T-helper 2 cell treated with Interferon-gamma antibody and Interleukin-4, amounts not matched to agents 100 ng/mL and 5 ng/mL, for 36 hours (primary cell): ENCODE data around the gene DRGX. TPM values are rescaled to one million over a fixed set of nuclear protein-coding genes. Genes with fewer than 3 reads are reported as not detected.

ENCODE experiments used
- intact Hi-C: fragments of 100-400 bp; cut with micrococcal nuclease; formaldehyde crosslinking; loops from one replicate; pipeline ENCODE4 v1.15.1; 2023
- total RNA-seq: library from RNA; stranded (reverse); gene quantifications from 2 replicates; pipeline ENCODE4 v1.2.3, GENCODE V29; 2022

DRGX gene
- total RNA-seq, 1 donor from 2014 or later: not detected

- intact Hi-C loops: no loop called here
Measured at GRCh38 chr10:49348593-49348992, 47.3 kb downstream of the DRGX start.

- intact Hi-C loops: no loop called here
Measured at GRCh38 chr10:49347827-49348226, 48.1 kb downstream of the DRGX start.

GRCh38 chr10:49347342-49347741, 48.5 kb downstream of the DRGX start:
- intact Hi-C loops: no loop called here

DNA sequence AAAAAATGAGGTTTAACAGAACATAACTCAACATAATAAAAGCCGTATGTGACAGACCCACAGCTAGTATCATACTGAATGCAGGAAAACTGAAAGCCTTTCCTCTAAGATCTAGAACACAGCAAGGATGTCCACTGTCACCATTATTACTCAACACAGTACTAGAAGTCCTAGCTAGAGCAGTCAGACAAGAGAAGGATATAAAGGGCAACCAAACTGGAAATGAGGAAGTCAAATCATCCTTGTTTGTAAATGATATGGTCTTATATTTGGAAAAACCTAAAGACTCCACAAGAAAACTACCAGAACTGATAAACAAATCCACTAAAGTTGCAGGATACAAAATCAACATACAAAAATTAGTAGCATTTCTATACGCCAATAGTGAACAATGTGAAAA, 51.0 kb downstream of the DRGX start:
- intact Hi-C loops: no loop called here

- intact Hi-C loops: no loop called here
Measured at GRCh38 chr10:49338604-49339003, 57.3 kb downstream of the DRGX start.

GRCh38 chr10:49335364-49335972, 60.4 kb downstream of the DRGX start:
- intact Hi-C loops: no loop called here

DNA sequence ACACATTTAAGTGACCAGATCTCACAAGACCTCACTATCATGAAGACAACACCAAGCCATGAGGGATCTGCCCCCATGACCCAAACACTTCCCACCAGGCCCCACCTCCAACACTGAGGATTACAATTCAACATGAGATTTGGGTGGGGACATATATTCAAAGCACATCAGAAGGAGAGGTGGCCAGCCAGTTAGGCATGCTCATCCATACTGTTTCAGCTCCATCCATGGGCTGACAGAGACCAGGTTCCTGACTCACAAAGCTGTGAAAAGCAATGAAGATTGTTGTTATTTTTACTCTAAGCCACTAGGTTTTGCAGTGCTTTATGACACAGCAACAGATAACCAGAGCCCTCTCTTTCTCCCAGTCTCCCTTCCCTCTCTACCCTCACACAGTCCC, 60.9 kb downstream of the DRGX start:
- intact Hi-C loops: no loop called here

DNA sequence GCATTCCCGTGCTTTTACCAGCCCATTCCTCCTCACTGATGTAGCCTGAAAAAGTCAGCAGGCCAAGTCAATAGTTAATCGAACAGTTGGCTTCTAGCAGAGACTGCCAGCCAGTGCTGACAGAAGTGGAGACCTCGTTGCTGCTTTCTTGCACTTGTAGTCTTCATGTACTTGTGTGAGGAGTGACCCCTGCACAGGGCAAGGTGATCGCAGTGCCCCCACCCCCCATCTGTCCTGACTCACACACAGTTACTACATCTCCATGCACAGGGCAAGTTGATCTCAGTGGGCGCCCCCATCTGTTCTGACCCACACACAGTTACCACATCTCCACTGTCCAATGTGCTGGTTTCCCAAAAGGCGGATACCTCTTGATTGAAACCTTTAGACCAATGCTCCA, 62.7 kb downstream of the DRGX start:
- intact Hi-C loops: no loop called here

GRCh38 chr10:49332768-49333167, 63.1 kb downstream of the DRGX start:
- intact Hi-C loops: no loop called here

GRCh38 chr10:49332333-49332732, 63.6 kb downstream of the DRGX start:
- intact Hi-C loops: no loop called here

GRCh38 chr10:49331431-49331830, 64.5 kb downstream of the DRGX start:
- intact Hi-C loops: no loop called here

- intact Hi-C loops: no loop called here
Measured at GRCh38 chr10:49330127-49330665, 65.7 kb downstream of the DRGX start.

- intact Hi-C loops: no loop called here
Measured at GRCh38 chr10:49329146-49329505, 66.8 kb downstream of the DRGX start.

DNA sequence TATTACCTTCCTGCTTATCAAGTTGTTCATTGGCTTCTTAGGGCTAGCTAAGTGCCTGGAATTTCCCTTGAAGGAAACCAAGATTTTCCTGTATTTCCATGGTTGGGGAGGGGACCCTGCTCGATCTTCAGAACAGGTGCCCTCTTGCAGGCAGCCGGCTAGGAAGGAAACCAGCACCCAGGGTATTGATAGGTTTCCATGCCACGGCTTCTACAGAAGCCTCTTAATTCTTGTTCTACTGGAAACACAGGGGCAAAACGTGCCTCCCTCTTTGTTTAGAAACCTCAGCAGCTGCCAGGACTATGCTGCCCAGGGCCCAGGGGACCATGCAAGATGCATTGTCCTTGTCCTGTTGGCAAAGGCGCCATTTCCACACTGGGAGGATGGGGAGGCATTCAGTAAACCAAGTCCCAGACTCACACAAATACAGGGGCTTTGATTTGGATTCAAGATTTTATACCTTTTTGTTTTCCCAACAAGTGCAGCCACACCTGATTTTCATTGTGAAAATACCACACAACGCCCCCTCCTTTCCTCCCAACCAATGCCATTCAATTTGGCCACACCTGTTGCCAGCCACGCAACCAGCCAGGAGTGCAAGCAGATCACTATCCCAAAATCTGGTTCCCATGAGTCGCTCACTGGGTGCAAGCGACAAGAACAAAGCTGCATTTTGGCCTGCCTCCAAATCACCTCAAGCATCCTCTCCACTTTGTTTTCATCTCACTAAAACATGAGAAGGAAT, 67.3 kb downstream of the DRGX start:
- intact Hi-C loops: no loop called here

DNA sequence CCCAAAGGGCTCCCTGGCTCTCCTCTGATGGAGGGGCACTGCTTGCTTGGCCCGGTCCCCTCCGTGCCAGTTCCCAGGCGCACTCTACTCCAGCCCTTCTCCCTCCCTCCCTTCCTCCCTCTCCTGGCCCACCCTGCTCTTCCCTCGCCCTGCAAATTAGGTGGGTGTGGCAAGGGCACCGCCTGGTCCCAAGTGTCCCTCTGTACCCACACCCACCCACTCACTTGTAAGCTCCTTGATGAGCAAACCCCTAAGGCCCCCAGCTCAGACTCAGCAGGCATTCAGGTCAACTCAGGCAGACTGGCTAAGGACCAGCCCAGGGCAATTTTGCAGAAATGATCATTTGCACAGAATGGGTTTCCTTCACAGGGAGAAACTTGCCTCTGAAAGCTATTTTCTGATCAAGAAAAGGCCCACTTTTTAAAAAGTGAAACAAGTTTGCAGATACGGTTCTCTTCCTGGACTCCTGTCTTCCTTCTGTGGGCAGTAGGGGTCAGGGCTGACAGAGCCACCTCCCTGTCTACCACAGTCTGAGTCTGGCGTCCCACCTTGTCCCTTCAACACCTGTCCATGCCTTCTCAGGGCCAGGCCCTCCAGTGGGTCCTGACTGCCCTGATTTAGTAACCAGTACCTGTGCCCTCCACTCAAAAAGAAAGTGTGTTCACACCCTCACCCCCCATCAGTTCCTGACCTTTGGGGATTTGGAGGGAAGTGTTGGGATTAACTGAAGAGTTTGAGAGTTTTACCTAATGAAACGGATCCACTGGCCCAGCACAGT, 68.7 kb downstream of the DRGX start:
- intact Hi-C loops: no loop called here

GRCh38 chr10:49325916-49326783, 69.7 kb downstream of the DRGX start:
- intact Hi-C loops: no loop called here

- intact Hi-C loops: no loop called here
Measured at GRCh38 chr10:49325131-49325915, 70.6 kb downstream of the DRGX start.

- intact Hi-C loops: no loop called here
Measured at GRCh38 chr10:49324711-49325110, 71.2 kb downstream of the DRGX start.

- intact Hi-C loops: no loop called here
Measured at GRCh38 chr10:49323896-49324270, 72.0 kb downstream of the DRGX start.

DNA sequence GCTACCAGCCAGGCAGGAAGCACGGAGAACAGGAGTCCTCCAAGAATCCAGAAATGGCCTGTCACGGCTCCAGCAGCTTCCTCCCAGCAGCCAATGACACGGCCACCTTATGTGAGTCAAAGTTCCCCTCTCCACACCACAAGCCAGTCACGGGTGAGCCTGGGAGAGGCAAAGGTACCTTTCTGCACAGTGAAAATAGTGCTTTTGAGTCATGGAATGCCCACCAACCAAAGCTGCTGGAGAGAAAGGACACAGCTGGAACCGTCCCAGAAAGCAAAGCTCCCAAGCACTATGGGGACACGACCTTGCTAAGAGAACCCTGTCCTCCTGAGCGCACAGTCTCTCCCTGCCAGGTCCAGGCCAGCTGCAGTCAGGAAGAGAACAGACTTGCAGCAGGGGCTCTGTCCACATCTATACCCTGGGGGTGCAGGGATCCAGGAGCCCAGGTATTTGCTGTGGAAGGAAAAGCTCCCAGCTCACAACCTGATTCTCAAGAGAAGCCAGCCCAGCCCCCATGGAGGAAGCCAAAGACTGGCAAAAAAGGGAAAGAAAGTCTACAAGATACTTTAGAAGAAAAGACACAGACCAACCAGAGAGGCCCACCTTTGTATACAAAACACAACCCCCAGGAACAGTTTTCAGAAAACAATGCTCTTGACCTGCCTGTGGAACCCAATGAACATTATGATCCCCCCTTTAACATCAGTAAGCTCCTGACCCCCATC, 72.6 kb downstream of the DRGX start:
- intact Hi-C loops: no loop called here
